H1 (cell line): ENCODE data around the gene ADH1A. TPM values are rescaled to one million over a fixed set of nuclear protein-coding genes. Genes with fewer than 3 reads are reported as not detected.

Source experiments
- CTCF ChIA-PET: fragments of 300-600 bp; sonication (Branson Sonifier 250); formaldehyde crosslinking; loops from one replicate; lab custom pipeline; 2021; ENCODE audit not compliant: partially characterized antibody; lab: Charles Lee
- POLR2A ChIA-PET: fragments of 300-600 bp; sonication (Branson Sonifier 250); formaldehyde crosslinking; loops from one replicate; lab custom pipeline; 2021; ENCODE audit warnings: inconsistent platforms; ENCODE audit not compliant: partially characterized antibody; lab: Charles Lee
- DNase-seq, 2 experiments: peaks; one replicate each; pipeline versions ENCODE4 v3.0.0 to v3.0.0-alpha.2; 2010 to 2022; ENCODE audit warnings: low spot score in 2 of 2, low read depth in 1 of 2, mixed read lengths in 1 of 2
- FAIRE-seq: peaks from 2 replicates; lab custom pipeline; 2011; peaks lifted over from hg19 to GRCh38; lab: Jason Lieb, UNC
- H2AFZ ChIP-seq: 2 replicates; pipeline ENCODE4 v1.8.1; 2012; ENCODE audit warnings: low read length, inconsistent platforms
- H2AK5ac ChIP-seq: 2 replicates; pipeline ENCODE4 v1.6.1; 2013; ENCODE audit warnings: low read depth, low read length
- H2BK120ac ChIP-seq: replicated peaks from 2 replicates; pipeline ENCODE3; 2013; ENCODE audit warnings: low read depth, low read length, inconsistent platforms
- H2BK12ac ChIP-seq: 2 replicates; pipeline ENCODE4 v1.6.1; 2013; ENCODE audit warnings: low read depth, low read length
- H2BK15ac ChIP-seq: 2 replicates; pipeline ENCODE4 v1.6.1; 2013; ENCODE audit warnings: low read length
- H2BK20ac ChIP-seq: 2 replicates; pipeline ENCODE4 v1.6.1; 2013; ENCODE audit warnings: low read length
- H2BK5ac ChIP-seq: 2 replicates; pipeline ENCODE4 v1.6.1; 2013; ENCODE audit warnings: low read depth, low read length
- H3K14ac ChIP-seq: 2 replicates; pipeline ENCODE4 v1.6.1; 2013; ENCODE audit warnings: inconsistent platforms; ENCODE audit not compliant: insufficient read length
- H3K18ac ChIP-seq: 2 replicates; pipeline ENCODE4 v1.6.1; 2013; ENCODE audit warnings: low read length; ENCODE audit errors: extremely low read depth
- H3K23ac ChIP-seq: 2 replicates; pipeline ENCODE4 v1.6.1; 2013; ENCODE audit warnings: inconsistent platforms; ENCODE audit not compliant: insufficient read length
- H3K23me2 ChIP-seq: 2 replicates; pipeline ENCODE4 v1.6.1; 2013; ENCODE audit warnings: low read depth, low read length
- H3K27ac ChIP-seq: 2 replicates; pipeline ENCODE4 v1.6.1; 2011; ENCODE audit warnings: low read depth, low read length, inconsistent platforms
- H3K27me3 ChIP-seq, 4 experiments: replicated peaks in 1 of 4; 1 replicate in 1 of 4; 2 replicates in 3 of 4; pipeline versions ENCODE4 v1.6.1 to v1.8.1; 2011 to 2013; ENCODE audit warnings: low read length in 3 of 4, mild to moderate bottlenecking in 3 of 4, inconsistent platforms in 2 of 4, mixed read lengths in 2 of 4, moderate library complexity in 1 of 4; ENCODE audit not compliant: control insufficient read depth in 3 of 4, insufficient read depth in 3 of 4; ENCODE audit errors: extremely low read depth in 1 of 4
- H3K36me3 ChIP-seq, 4 experiments: 2 replicates each; pipeline versions ENCODE4 v1.6.1 to v1.8.1; 2011 to 2013; ENCODE audit warnings: mild to moderate bottlenecking in 4 of 4, low read length in 3 of 4, moderate library complexity in 2 of 4, control low read depth in 1 of 4, inconsistent platforms in 1 of 4; ENCODE audit not compliant: insufficient read depth in 4 of 4, control insufficient read depth in 2 of 4
- H3K4ac ChIP-seq: replicated peaks from 2 replicates; pipeline ENCODE3; 2013; ENCODE audit warnings: low read length, low read depth, mixed read lengths, inconsistent platforms; ENCODE audit not compliant: insufficient read length
- H3K4me1 ChIP-seq, 4 experiments: replicated peaks in 1 of 4; 1 replicate in 1 of 4; 2 replicates in 3 of 4; pipeline versions ENCODE4 v1.6.1 to v1.8.1; 2011 to 2013; ENCODE audit warnings: low read length in 3 of 4, inconsistent platforms in 2 of 4, mixed read lengths in 1 of 4; ENCODE audit not compliant: insufficient read depth in 4 of 4, control insufficient read depth in 3 of 4
- H3K4me2 ChIP-seq, 2 experiments: 2 replicates each; pipeline versions ENCODE4 v1.6.1 to v1.8.1; 2011 to 2013; ENCODE audit warnings: low read depth in 2 of 2, low read length in 2 of 2, control low read depth in 1 of 2, inconsistent platforms in 1 of 2, mild to moderate bottlenecking in 1 of 2; ENCODE audit not compliant: insufficient read depth in 1 of 2
- H3K4me3 ChIP-seq, 4 experiments: fragments of 200-600, 300-600 bp in 1 of 4; sonication (generic), shearing (Covaris generic), sonication (Bioruptor Twin) in 1 of 4; 2 replicates each; pipeline versions ENCODE4 v1.5.1 to v1.8.1; 2011 to 2016; ENCODE audit warnings: low read length in 4 of 4, low read depth in 3 of 4, control low read depth in 2 of 4, inconsistent platforms in 2 of 4, mild to moderate bottlenecking in 2 of 4, mixed read lengths in 1 of 4, moderate library complexity in 1 of 4; ENCODE audit not compliant: insufficient read depth in 2 of 4; ENCODE audit errors: extremely low read depth in 1 of 4
- H3K56ac ChIP-seq: replicated peaks from 2 replicates; pipeline ENCODE3; 2013; ENCODE audit warnings: low read depth, mild to moderate bottlenecking, mixed read lengths, low read length, inconsistent platforms; ENCODE audit not compliant: insufficient read length
- H3K79me1 ChIP-seq: 2 replicates; pipeline ENCODE4 v1.6.1; 2013; ENCODE audit warnings: low read depth, low read length, control low read depth
- H3K79me2 ChIP-seq, 2 experiments: 2 replicates each; pipeline versions ENCODE4 v1.6.1 to v1.8.1; 2012 to 2013; ENCODE audit warnings: low read length in 2 of 2, mild to moderate bottlenecking in 2 of 2, inconsistent platforms in 1 of 2; ENCODE audit not compliant: insufficient read depth in 2 of 2, control insufficient read depth in 1 of 2
- H3K9ac ChIP-seq, 4 experiments: replicated peaks in 1 of 4; 1 replicate in 1 of 4; 2 replicates in 3 of 4; pipeline versions ENCODE4 v1.6.1 to v1.8.1; 2011 to 2013; ENCODE audit warnings: low read depth in 3 of 4, low read length in 3 of 4, control low read depth in 2 of 4, mild to moderate bottlenecking in 2 of 4, moderate library complexity in 2 of 4, inconsistent platforms in 1 of 4; ENCODE audit errors: extremely low read depth in 1 of 4
- H3K9me3 ChIP-seq, 2 experiments: 2 replicates each; pipeline versions ENCODE4 v1.6.1 to v1.8.1; 2012 to 2013; ENCODE audit warnings: mild to moderate bottlenecking in 2 of 2, moderate library complexity in 2 of 2, control low read depth in 1 of 2, inconsistent platforms in 1 of 2, low read depth in 1 of 2, low read length in 1 of 2, mixed read lengths in 1 of 2; ENCODE audit not compliant: insufficient read depth in 2 of 2
- H4K20me1 ChIP-seq, 2 experiments: replicated peaks in 1 of 2; 2 replicates each; pipeline versions ENCODE3 to v1.8.1; 2011 to 2013; ENCODE audit warnings: inconsistent platforms in 2 of 2, low read length in 2 of 2, mild to moderate bottlenecking in 1 of 2; ENCODE audit not compliant: insufficient read depth in 2 of 2, control insufficient read depth in 1 of 2
- H4K5ac ChIP-seq: 2 replicates; pipeline ENCODE4 v1.6.1; 2013; ENCODE audit warnings: low read length, low read depth, mixed read lengths, inconsistent platforms; ENCODE audit not compliant: insufficient read length
- H4K8ac ChIP-seq: 2 replicates; pipeline ENCODE4 v1.8.0; 2013; ENCODE audit warnings: mild to moderate bottlenecking, moderate library complexity, low read length, inconsistent platforms; ENCODE audit not compliant: insufficient read depth; ENCODE audit errors: extremely low read depth
- H4K91ac ChIP-seq: replicated peaks from 2 replicates; pipeline ENCODE3; 2013; ENCODE audit warnings: low read length, mixed read lengths, inconsistent platforms; ENCODE audit not compliant: insufficient read length
- POU5F1 ChIP-seq: IDR thresholded peaks from 2 replicates; pipeline ENCODE4 v1.6.1; 2011; ENCODE audit warnings: low read depth, mild to moderate bottlenecking, low read length, moderate library complexity
- WGBS, 2 experiments: shearing (Covaris generic) in 1 of 2; methylation state at CpG; one replicate each; pipeline versions ENCODE4 v1.1.6 to v1.1.7; 2013 to 2015; ENCODE audit warnings: low lambda C conversion rate in 2 of 2, mixed read lengths in 2 of 2, inconsistent platforms in 1 of 2, low coverage in 1 of 2, missing lambda C conversion rate in 1 of 2; ENCODE audit not compliant: insufficient replicate concordance in 2 of 2, insufficient coverage in 1 of 2, insufficient read length in 1 of 2; ENCODE audit errors: extremely low coverage in 1 of 2, missing lambda C conversion rate in 1 of 2; 5-methylcytosine and 5-hydroxymethylcytosine counted together
- polyA plus RNA-seq, 7 experiments: library from polyadenylated mRNA; depleted of rRNA in 3 of 7; stranded (reverse) in 5 of 7; unstranded in 2 of 7; fragments of >200 nt in 5 of 7; fragments of 200-250 nt in 2 of 7; gene quantifications; 1 replicate in 5 of 7; 2 replicates in 1 of 7; 4 replicates in 1 of 7; pipeline versions ENCODE4 v1.2.1 to v1.2.3, GENCODE V29; 2011 to 2013; ENCODE audit warnings: missing spikeins in 2 of 7, mixed read lengths in 2 of 7
- total RNA-seq: library from RNA; stranded (reverse); fragmentation: NEBNext Ultra II Directional; extraction: Animal tissue kit (Norgen Biotek cat#: 25700); gene quantifications from 2 replicates; pipeline ENCODE4 v1.2.1, GENCODE V29; 2021

Gene ADH1A
- total and polyA plus RNA-seq, 2 of the 8 experiments (the other 6 are each of a cell fraction or from before 2014, with no cell fraction given): not detected

DNA sequence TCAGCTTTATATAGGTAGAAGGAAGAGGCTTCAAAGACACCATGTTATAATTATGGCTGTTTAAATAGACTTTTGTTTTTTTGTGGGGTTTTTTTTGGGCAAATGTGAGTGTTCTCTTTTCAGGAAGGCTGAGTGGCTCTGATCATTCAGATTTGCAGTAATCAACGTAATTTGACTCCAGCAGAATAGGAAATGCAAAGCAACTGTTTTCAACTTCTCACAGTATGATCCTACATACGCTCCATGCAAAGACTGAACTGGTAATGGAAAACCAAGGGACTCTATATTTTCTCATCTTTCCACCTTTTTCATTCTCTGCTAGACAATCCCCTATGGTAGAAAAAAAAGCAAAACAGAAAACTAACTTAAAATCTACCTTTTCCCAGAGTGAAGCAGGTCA is 19.6 kb upstream of the ADH1A start:
- H3K27ac ChIP-seq: no peak overlapping the region
- H3K23ac ChIP-seq: no peak overlapping the region
- H3K14ac ChIP-seq: no peak overlapping the region
- H3K4me2 ChIP-seq: no peak overlapping the region; a peak in 1 of 4 replicates
- no peak overlapping the region for H3K18ac ChIP-seq
- H3K9ac ChIP-seq: no peak overlapping the region
- CTCF ChIA-PET: no interaction called here
- H3K4me3 ChIP-seq: no peak overlapping the region
- H2BK15ac ChIP-seq: no peak overlapping the region
- 0 out of 2 replicates have a peak overlapping the region, but pooled peaks have one; percentile 7 for H2AFZ ChIP-seq
- no peak overlapping the region for H4K91ac ChIP-seq
- H3K27me3 ChIP-seq: no peaks in the 10 kb centered on the region
- H3K4me1 ChIP-seq: peaks cover 0 to 2% (median 0%) of the 10 kb centered on the region in 4 experiments; a peak in 1 of 7 replicates
- H3K9me3 ChIP-seq: no peaks in the 10 kb centered on the region
- H2BK20ac ChIP-seq: no peak overlapping the region
- TF ChIP-seq POU5F1: no peak
- no peak overlapping the region for H3K56ac ChIP-seq
- POLR2A ChIA-PET: no interaction called here
- DNase-seq (no peak), FAIRE-seq (no peak)
- no peak overlapping the region for H2AK5ac ChIP-seq
- no peak overlapping the region for H4K5ac ChIP-seq
- no peak overlapping the region for H4K8ac ChIP-seq
- no peak overlapping the region for H3K4ac ChIP-seq
- no peak overlapping the region for H2BK120ac ChIP-seq
- no peaks in the 10 kb centered on the region for H3K23me2 ChIP-seq
- H4K20me1 ChIP-seq: no peaks in the 10 kb centered on the region
- H2BK5ac ChIP-seq: no peak overlapping the region
- H3K36me3 ChIP-seq: no peaks in the 10 kb centered on the region
- no peaks in the 10 kb centered on the region for H3K79me2 ChIP-seq
- H3K79me1 ChIP-seq: no peaks in the 10 kb centered on the region
- H2BK12ac ChIP-seq: no peak overlapping the region
- WGBS, 2 experiments: 59% methylated on average over 2 of the region's 2 CpGs; no CpG with 5 or more reads in 1 of the 2 experiments
